Stomach (tissue), 4 donors: ENCODE data around the gene SRP68.
"Not testable (repeated sequence)": the region's sequence is repeated elsewhere in the genome, so short reads cannot be mapped to it uniquely, and the experiment has no call there.

Experiments used
- EP300 ChIP-seq: sonication (generic); formaldehyde crosslinking; IDR thresholded peaks from one replicate; pipeline ENCODE4 v1.6.1; 2017; ENCODE audit warnings: antibody characterized with exemption
- TF ChIP-seq, protein P1 (sequence below), 7 experiments: fragments of 450-650 bp in 4 of 7; fragments of 200-600 bp in 3 of 7; sonication (generic) in 3 of 7; IDR thresholded peaks; one replicate each; pipeline ENCODE4 v1.5.1; 2016 to 2019; ENCODE audit warnings: antibody characterized with exemption in 7 of 7, control low read depth in 2 of 7, mild to moderate bottlenecking in 1 of 7

DNA sequence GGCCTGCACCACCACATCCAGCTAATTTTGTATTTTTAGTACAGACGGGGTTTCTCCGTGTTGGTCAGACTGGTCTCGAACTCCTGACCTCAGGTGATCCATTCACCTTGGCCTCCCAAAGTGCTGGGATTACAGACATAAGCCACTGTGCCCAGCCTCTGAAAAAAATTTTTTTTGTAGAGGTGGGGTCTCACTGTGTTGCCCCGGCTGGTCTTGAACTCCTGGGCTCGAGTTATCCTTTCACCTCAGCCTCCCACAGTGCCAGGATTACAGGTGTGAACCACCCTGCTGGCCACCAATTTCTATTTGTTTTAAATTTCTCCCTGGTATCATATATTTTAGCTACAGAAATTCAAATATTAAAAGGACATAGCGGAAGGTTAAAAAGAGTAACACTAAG lies 14.1 kb downstream of the SRP68 start:
- TF ChIP-seq, protein P1, sequence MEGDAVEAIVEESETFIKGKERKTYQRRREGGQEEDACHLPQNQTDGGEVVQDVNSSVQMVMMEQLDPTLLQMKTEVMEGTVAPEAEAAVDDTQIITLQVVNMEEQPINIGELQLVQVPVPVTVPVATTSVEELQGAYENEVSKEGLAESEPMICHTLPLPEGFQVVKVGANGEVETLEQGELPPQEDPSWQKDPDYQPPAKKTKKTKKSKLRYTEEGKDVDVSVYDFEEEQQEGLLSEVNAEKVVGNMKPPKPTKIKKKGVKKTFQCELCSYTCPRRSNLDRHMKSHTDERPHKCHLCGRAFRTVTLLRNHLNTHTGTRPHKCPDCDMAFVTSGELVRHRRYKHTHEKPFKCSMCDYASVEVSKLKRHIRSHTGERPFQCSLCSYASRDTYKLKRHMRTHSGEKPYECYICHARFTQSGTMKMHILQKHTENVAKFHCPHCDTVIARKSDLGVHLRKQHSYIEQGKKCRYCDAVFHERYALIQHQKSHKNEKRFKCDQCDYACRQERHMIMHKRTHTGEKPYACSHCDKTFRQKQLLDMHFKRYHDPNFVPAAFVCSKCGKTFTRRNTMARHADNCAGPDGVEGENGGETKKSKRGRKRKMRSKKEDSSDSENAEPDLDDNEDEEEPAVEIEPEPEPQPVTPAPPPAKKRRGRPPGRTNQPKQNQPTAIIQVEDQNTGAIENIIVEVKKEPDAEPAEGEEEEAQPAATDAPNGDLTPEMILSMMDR (IDR thresholded peaks at IDR 0.05): not testable (repeated sequence)
- TF ChIP-seq EP300: not testable (repeated sequence)
